Endothelial cell of umbilical vein (primary cell): Measurements from ENCODE around the gene NUDT3.
A peak's percentile ranks its signal among the peaks of the same experiment; 100 is the strongest.

Experiments
- CTCF ChIP-seq, 2 donors: IDR thresholded peaks; 1 replicate in 1 of 2; 2 replicates in 1 of 2; pipeline ENCODE4 v1.5.1; 2011; ENCODE audit warnings: low read length in 2 of 2, mild to moderate bottlenecking in 2 of 2, moderate library complexity in 2 of 2, control low read depth in 1 of 2, inconsistent platforms in 1 of 2, low read depth in 1 of 2; ENCODE audit not compliant: insufficient read depth in 1 of 2; ENCODE audit errors: extremely low read depth in 1 of 2
- POLR2A ChIP-seq: IDR thresholded peaks from 2 replicates; pipeline ENCODE4 v1.6.1; 2012; ENCODE audit warnings: low read depth, mild to moderate bottlenecking, control low read depth, low read length
- POLR2AphosphoS5 ChIP-seq: IDR thresholded peaks from 2 replicates; pipeline ENCODE4 v1.6.1; 2012; ENCODE audit warnings: low read depth, mild to moderate bottlenecking, control low read depth, low read length, moderate library complexity; ENCODE audit not compliant: insufficient read depth

- no peak for TF ChIP-seq CTCF (IDR thresholded peaks at IDR 0.05; ENCODE audit: extremely low read depth in 1 of 2, insufficient read depth in 1 of 2, low read depth in 1 of 2, low read length in 2 of 2)
- TF ChIP-seq POLR2AphosphoS5: no peak
- TF ChIP-seq POLR2A: peak; percentile 26
Measured at GRCh38 chr6:34390531-34391472, 1.7 kb downstream of the NUDT3 start.
